Hepatocyte (in vitro differentiated cells): ENCODE data around the gene ZNF644.

ENCODE experiments used
- EZH2 ChIP-seq: fragments of 200-600 bp; sonication (generic); IDR thresholded peaks from 2 replicates; pipeline ENCODE4 v1.6.1; 2016; ENCODE audit warnings: antibody characterized with exemption, mild to moderate bottlenecking, borderline replicate concordance
- TF ChIP-seq, protein P1 (sequence below): fragments of 200-600 bp; sonication (generic); IDR thresholded peaks from 2 replicates; pipeline ENCODE4 v1.5.1; 2016; ENCODE audit warnings: antibody characterized with exemption, mild to moderate bottlenecking; ENCODE audit not compliant: poor library complexity

DNA sequence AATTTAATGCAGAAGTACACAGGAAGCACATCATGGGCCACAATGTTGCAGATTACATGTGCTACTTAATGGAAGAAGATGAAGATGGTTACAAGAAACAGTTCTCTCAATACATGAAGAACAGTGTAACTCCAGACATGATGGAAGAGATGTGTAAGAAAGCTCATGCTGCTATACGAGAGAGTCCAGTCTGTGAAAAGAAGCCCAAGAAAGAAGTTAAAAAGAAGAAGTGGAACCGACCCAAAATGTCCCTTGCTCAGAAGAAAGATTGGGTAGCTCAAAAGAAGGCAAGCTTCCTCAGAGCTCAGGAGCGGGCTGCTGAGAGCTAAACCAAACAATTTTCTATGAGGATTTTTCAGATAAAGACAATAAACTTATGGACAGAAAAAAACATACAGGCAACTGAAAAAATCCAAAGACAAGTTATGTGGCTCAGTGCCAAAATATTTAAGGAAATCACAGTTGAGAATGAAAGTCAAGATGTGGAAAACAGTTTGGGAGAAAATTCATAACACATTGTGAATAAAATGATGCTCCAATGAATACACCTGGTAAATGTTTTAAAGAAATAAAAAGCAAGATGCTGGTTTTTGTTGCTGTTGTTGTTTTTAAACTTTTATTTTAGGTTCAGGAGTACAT is 2.8 kb upstream of the ZNF644 start:
- TF ChIP-seq, protein P1, sequence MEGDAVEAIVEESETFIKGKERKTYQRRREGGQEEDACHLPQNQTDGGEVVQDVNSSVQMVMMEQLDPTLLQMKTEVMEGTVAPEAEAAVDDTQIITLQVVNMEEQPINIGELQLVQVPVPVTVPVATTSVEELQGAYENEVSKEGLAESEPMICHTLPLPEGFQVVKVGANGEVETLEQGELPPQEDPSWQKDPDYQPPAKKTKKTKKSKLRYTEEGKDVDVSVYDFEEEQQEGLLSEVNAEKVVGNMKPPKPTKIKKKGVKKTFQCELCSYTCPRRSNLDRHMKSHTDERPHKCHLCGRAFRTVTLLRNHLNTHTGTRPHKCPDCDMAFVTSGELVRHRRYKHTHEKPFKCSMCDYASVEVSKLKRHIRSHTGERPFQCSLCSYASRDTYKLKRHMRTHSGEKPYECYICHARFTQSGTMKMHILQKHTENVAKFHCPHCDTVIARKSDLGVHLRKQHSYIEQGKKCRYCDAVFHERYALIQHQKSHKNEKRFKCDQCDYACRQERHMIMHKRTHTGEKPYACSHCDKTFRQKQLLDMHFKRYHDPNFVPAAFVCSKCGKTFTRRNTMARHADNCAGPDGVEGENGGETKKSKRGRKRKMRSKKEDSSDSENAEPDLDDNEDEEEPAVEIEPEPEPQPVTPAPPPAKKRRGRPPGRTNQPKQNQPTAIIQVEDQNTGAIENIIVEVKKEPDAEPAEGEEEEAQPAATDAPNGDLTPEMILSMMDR: no peak
- no peak for TF ChIP-seq EZH2
